GM12891 (cell line): ENCODE data around the gene SURF4.

ENCODE experiments used
- POLR2A ChIP-seq: IDR thresholded peaks from 2 replicates; pipeline ENCODE4 v1.6.1; 2011; ENCODE audit warnings: low read depth, low read length, control low read depth
- POLR2AphosphoS5 ChIP-seq: IDR thresholded peaks from 2 replicates; pipeline ENCODE4 v1.6.1; 2011; ENCODE audit warnings: low read depth, low read length, control low read depth
- TAF1 ChIP-seq: IDR thresholded peaks from 2 replicates; pipeline ENCODE4 v1.6.1; 2011; ENCODE audit warnings: low read depth, low read length, control low read depth

DNA sequence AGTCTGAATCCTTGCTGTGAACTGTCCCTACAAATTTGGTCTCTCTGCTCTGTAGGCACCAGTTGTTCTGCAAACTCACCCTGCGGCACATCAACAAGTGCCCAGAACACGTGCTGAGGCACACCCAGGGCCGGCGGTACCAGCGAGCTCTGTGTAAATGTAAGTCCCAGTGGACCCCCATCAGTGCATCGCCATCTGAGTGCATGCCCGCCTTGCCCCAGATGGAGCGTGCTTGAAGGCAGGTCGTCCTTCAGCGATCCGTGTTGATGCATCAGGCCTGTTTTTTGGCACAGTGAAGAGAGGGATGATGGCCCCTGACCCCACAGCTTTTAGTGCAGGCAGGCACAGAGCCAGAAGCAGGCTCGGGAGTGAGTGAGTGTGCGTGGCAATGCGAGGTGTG lies 18.2 kb downstream of the SURF4 start:
- TF ChIP-seq POLR2AphosphoS5 (no peak), TAF1 (no peak), POLR2A (no peak)
